ENCODE measurements around the gene BAIAP2.
"Not testable (repeated sequence)": the region's sequence is repeated elsewhere in the genome, so short reads cannot be mapped to it uniquely, and the experiment has no call there.

Gene BAIAP2

GRCh38 chr17:81143200-81143527 lies 108.2 kb downstream of the BAIAP2 start:
- H3K9ac ChIP-seq (ENCODE audit: low read length), result no peak overlapping the region
- no peak overlapping the region for H3K4me3 ChIP-seq (ENCODE audit: low read length)
- no peak overlapping the region for H2AFZ ChIP-seq (ENCODE audit: low read length)
- no peak for DNase-seq
- no peak overlapping the region for H3K27ac ChIP-seq (ENCODE audit: low read length)
- H4K20me1 ChIP-seq (ENCODE audit: insufficient read depth, low read length), result no peaks in the 10 kb centered on the region
- no peaks in the 10 kb centered on the region for H3K79me2 ChIP-seq (ENCODE audit: low read length)
- no peak overlapping the region for H3K4me2 ChIP-seq (ENCODE audit: low read depth, low read length)
- no peaks in the 10 kb centered on the region for H3K4me1 ChIP-seq (ENCODE audit: low read length)
- no peaks in the 10 kb centered on the region for H3K36me3 ChIP-seq (replicated peaks; ENCODE audit: insufficient read depth, low read length)
- peaks cover 89% of the 10 kb centered on the region for H3K27me3 ChIP-seq (replicated peaks; ENCODE audit: insufficient read depth, low read length)
- TF ChIP-seq CTCF (IDR thresholded peaks at IDR 0.05; ENCODE audit: low read length), result no peak
- TF ChIP-seq EZH2phosphoT487 (IDR thresholded peaks at IDR 0.05; ENCODE audit: low read length), result no peak
- no peak for TF ChIP-seq EZH2 (optimal IDR thresholded peaks at IDR 0.05; ENCODE audit: low read depth, low read length)
- H3K9me2 ChIP-seq (replicated peaks; ENCODE audit: insufficient read depth, low read length), result no peaks in the 10 kb centered on the region
- H3K9me3 ChIP-seq (replicated peaks; ENCODE audit: insufficient read depth, low read length), result no peaks in the 10 kb centered on the region
- H3F3A ChIP-seq (ENCODE audit: insufficient read depth, low read length), result no peaks in the 10 kb centered on the region

- H3K36me3 ChIP-seq (replicated peaks; ENCODE audit: insufficient read depth, low read length), result no peaks in the 10 kb centered on the region
- no peak for DNase-seq
- no peaks in the 10 kb centered on the region for H3K9me2 ChIP-seq (replicated peaks; ENCODE audit: insufficient read depth, low read length)
- H3K4me1 ChIP-seq (ENCODE audit: low read length), result no peaks in the 10 kb centered on the region
- H3K9ac ChIP-seq (ENCODE audit: low read length), result no peak overlapping the region
- no peak overlapping the region for H2AFZ ChIP-seq (ENCODE audit: low read length)
- H3K4me3 ChIP-seq (ENCODE audit: low read length), result no peak overlapping the region
- H3K79me2 ChIP-seq (ENCODE audit: low read length), result no peaks in the 10 kb centered on the region
- H3K9me3 ChIP-seq (replicated peaks; ENCODE audit: insufficient read depth, low read length), result no peaks in the 10 kb centered on the region
- no peak overlapping the region for H3K27ac ChIP-seq (ENCODE audit: low read length)
- H4K20me1 ChIP-seq (ENCODE audit: insufficient read depth, low read length), result no peaks in the 10 kb centered on the region
- no peak overlapping the region for H3K4me2 ChIP-seq (ENCODE audit: low read depth, low read length)
- no peaks in the 10 kb centered on the region for H3F3A ChIP-seq (ENCODE audit: insufficient read depth, low read length)
- TF ChIP-seq CTCF (IDR thresholded peaks at IDR 0.05; ENCODE audit: low read length) (no peak), EZH2phosphoT487 (IDR thresholded peaks at IDR 0.05; ENCODE audit: low read length) (no peak), EZH2 (optimal IDR thresholded peaks at IDR 0.05; ENCODE audit: low read depth, low read length) (no peak)
- H3K27me3 ChIP-seq (replicated peaks; ENCODE audit: insufficient read depth, low read length), result peaks cover 96% of the 10 kb centered on the region
These were observed 108.9 kb downstream of the BAIAP2 start for GRCh38 chr17:81143717-81144422.

GRCh38 chr17:81144423-81144781 lies 109.5 kb downstream of the BAIAP2 start:
- H3K9me3 ChIP-seq (replicated peaks; ENCODE audit: insufficient read depth, low read length), result no peaks in the 10 kb centered on the region
- H3K4me1 ChIP-seq (ENCODE audit: low read length), result no peaks in the 10 kb centered on the region
- no peaks in the 10 kb centered on the region for H3K79me2 ChIP-seq (ENCODE audit: low read length)
- no peaks in the 10 kb centered on the region for H3K9me2 ChIP-seq (replicated peaks; ENCODE audit: insufficient read depth, low read length)
- no peaks in the 10 kb centered on the region for H3F3A ChIP-seq (ENCODE audit: insufficient read depth, low read length)
- H3K27me3 ChIP-seq (replicated peaks; ENCODE audit: insufficient read depth, low read length), result peaks cover 98% of the 10 kb centered on the region
- H3K4me3 ChIP-seq (ENCODE audit: low read length), result no peak overlapping the region
- no peaks in the 10 kb centered on the region for H4K20me1 ChIP-seq (ENCODE audit: insufficient read depth, low read length)
- H3K36me3 ChIP-seq (replicated peaks; ENCODE audit: insufficient read depth, low read length), result no peaks in the 10 kb centered on the region
- H3K27ac ChIP-seq (ENCODE audit: low read length), result no peak overlapping the region
- no peak overlapping the region for H3K4me2 ChIP-seq (ENCODE audit: low read depth, low read length)
- no peak overlapping the region for H3K9ac ChIP-seq (ENCODE audit: low read length)
- no peak for TF ChIP-seq CTCF (IDR thresholded peaks at IDR 0.05; ENCODE audit: low read length)
- DNase-seq, result no peak
- H2AFZ ChIP-seq (ENCODE audit: low read length), result no peak overlapping the region

GRCh38 chr17:81146208-81146607 lies 111.3 kb downstream of the BAIAP2 start:
- not testable (repeated sequence) for DNase-seq; H3K9me3 ChIP-seq (replicated peaks; ENCODE audit: insufficient read depth, low read length); H4K20me1 ChIP-seq (ENCODE audit: insufficient read depth, low read length); H3K27ac ChIP-seq (ENCODE audit: low read length); H3K79me2 ChIP-seq (ENCODE audit: low read length); H3K36me3 ChIP-seq (replicated peaks; ENCODE audit: insufficient read depth, low read length); H3K9ac ChIP-seq (ENCODE audit: low read length); H3K4me1 ChIP-seq (ENCODE audit: low read length); H3F3A ChIP-seq (ENCODE audit: insufficient read depth, low read length); H3K4me3 ChIP-seq (ENCODE audit: low read length); H3K9me2 ChIP-seq (replicated peaks; ENCODE audit: insufficient read depth, low read length); H3K4me2 ChIP-seq (ENCODE audit: low read depth, low read length); H2AFZ ChIP-seq (ENCODE audit: low read length)
- peaks cover 95% of the 10 kb centered on the region for H3K27me3 ChIP-seq (replicated peaks; ENCODE audit: insufficient read depth, low read length)
